Endothelial cell of umbilical vein (primary cell): ENCODE data around the gene YY2.

Experiments
- CTCF ChIP-seq, 2 donors: IDR thresholded peaks; 1 replicate in 1 of 2; 2 replicates in 1 of 2; pipeline ENCODE4 v1.5.1; 2011; ENCODE audit warnings: low read length in 2 of 2, mild to moderate bottlenecking in 2 of 2, moderate library complexity in 2 of 2, control low read depth in 1 of 2, inconsistent platforms in 1 of 2, low read depth in 1 of 2; ENCODE audit not compliant: insufficient read depth in 1 of 2; ENCODE audit errors: extremely low read depth in 1 of 2
- EZH2 ChIP-seq: IDR thresholded peaks from 2 replicates; pipeline ENCODE4 v1.6.1; 2012; ENCODE audit warnings: borderline replicate concordance, low read depth, mild to moderate bottlenecking, moderate library complexity, low read length, inconsistent platforms; ENCODE audit not compliant: severe bottlenecking
- POLR2A ChIP-seq: IDR thresholded peaks from 2 replicates; pipeline ENCODE4 v1.6.1; 2012; ENCODE audit warnings: low read depth, mild to moderate bottlenecking, control low read depth, low read length

- TF ChIP-seq CTCF (IDR thresholded peaks at IDR 0.05; ENCODE audit: extremely low read depth in 1 of 2, insufficient read depth in 1 of 2, low read depth in 1 of 2, low read length in 2 of 2) (no peak), EZH2 (no peak), POLR2A (no peak)
Observed at GRCh38 chrX:21905313-21905712, 49.5 kb downstream of the YY2 start.
